Tibial nerve (tissue), 4 donors: ENCODE data around the gene PDZD8.

Experiments
- CTCF ChIP-seq, 5 experiments: fragments of 200-600 bp in 3 of 5; fragments of 450-650 bp in 2 of 5; sonication (generic) in 3 of 5; IDR thresholded peaks; one replicate each; pipeline ENCODE4 v1.5.1; 2016 to 2019; ENCODE audit warnings: antibody characterized with exemption in 5 of 5, mild to moderate bottlenecking in 3 of 5, moderate library complexity in 2 of 5
- EP300 ChIP-seq, 2 donors: sonication (generic); formaldehyde crosslinking; IDR thresholded peaks; one replicate each; pipeline ENCODE4 v1.6.1; 2017; ENCODE audit warnings: antibody characterized with exemption in 2 of 2, mild to moderate bottlenecking in 1 of 2

DNA sequence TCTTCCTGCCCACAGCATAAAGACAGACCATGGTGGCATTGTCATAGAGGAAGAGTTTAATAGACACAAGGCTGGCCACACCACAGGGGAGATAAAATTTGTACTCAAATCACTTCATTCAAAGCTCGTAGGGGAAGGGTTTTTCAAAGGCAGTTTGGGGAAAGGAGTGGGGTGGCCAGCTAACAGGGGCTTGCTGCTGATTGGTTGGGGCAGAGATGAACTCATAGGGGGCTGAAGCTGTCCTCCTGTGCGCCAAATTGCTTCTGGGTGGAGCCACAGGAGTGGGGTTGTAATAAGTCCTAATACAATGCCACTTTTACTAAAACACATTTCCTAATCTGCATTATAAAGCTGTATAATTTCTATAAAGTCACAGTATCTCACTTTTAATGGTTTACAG, 22.5 kb downstream of the PDZD8 start:
- no peak for TF ChIP-seq CTCF (IDR thresholded peaks at IDR 0.05)
- TF ChIP-seq EP300 (IDR thresholded peaks at IDR 0.05), result no peak
